Activated T-helper 1 cell treated with anti-CD3 and anti-CD28 coated beads, Interleukin-12 subunit alpha, Interleukin-12 subunit beta, Interleukin-2, Interleukin-4 antibody, amounts not matched to agents 30 ng/mL and 10 ng/mL and 1 ng/mL, durations not matched to agents 14 hours and 24 hours and 36 hours (primary cell): ENCODE measurements around the gene CNTN3. TPM values are rescaled to one million over a fixed set of nuclear protein-coding genes. Genes with fewer than 3 reads are reported as not detected.

Experiments used
- DNase-seq: peaks from one replicate; pipeline ENCODE4 v3.0.0; 2021; ENCODE audit warnings: low spot score
- H3K27ac Mint-ChIP-seq: one replicate; pipeline ENCODE4 v1.8.0; 2021; ENCODE audit warnings: mild to moderate bottlenecking, mixed read lengths
- H3K27me3 Mint-ChIP-seq: one replicate; pipeline ENCODE4 v1.8.0; 2022; ENCODE audit warnings: mild to moderate bottlenecking, moderate library complexity, mixed read lengths; ENCODE audit not compliant: insufficient read depth
- H3K36me3 Mint-ChIP-seq: one replicate; pipeline ENCODE4 v1.8.0; 2021; ENCODE audit warnings: low read depth, mixed read lengths
- H3K4me1 Mint-ChIP-seq: one replicate; pipeline ENCODE4 v1.8.0; 2021; ENCODE audit warnings: low read depth, mixed read lengths
- H3K4me3 Mint-ChIP-seq: one replicate; pipeline ENCODE4 v1.8.0; 2021; ENCODE audit warnings: mild to moderate bottlenecking, moderate library complexity, mixed read lengths
- H3K9me3 Mint-ChIP-seq: one replicate; pipeline ENCODE4 v1.8.0; 2021; ENCODE audit warnings: mixed read lengths
- intact Hi-C: fragments of 100-400 bp; cut with micrococcal nuclease; formaldehyde crosslinking; loops from one replicate; pipeline ENCODE4 v1.15.1; 2024
- total RNA-seq: library from RNA; stranded (reverse); gene quantifications from 2 replicates; pipeline ENCODE4 v1.2.3, GENCODE V29; 2022

CNTN3 gene
- total RNA-seq, 1 donor from 2014 or later: not detected

- Mint-ChIP-seq H3K27me3 (no peaks in the 10 kb centered on the region), H3K4me3 (no peak overlapping the region), H3K27ac (no peak overlapping the region), H3K4me1 (no peaks in the 10 kb centered on the region), H3K9me3 (peaks cover 9% of the 10 kb centered on the region), H3K36me3 (no peaks in the 10 kb centered on the region)
- no peak for DNase-seq
- intact Hi-C loops: no loop called here
These were observed 11.2 kb downstream of the CNTN3 start for GRCh38 chr3:74603292-74603691.

- intact Hi-C loops: no loop called here
- DNase-seq: no peak
- Mint-ChIP-seq H3K4me3 (no peak overlapping the region), H3K36me3 (no peaks in the 10 kb centered on the region), H3K4me1 (no peaks in the 10 kb centered on the region), H3K9me3 (peaks cover 9% of the 10 kb centered on the region), H3K27ac (no peak overlapping the region), H3K27me3 (no peaks in the 10 kb centered on the region)
These were observed 12.0 kb downstream of the CNTN3 start for GRCh38 chr3:74602471-74602870.

GRCh38 chr3:74601793-74602192, 12.7 kb downstream of the CNTN3 start:
- no peak for DNase-seq
- H3K4me1 Mint-ChIP-seq: no peaks in the 10 kb centered on the region
- no peaks in the 10 kb centered on the region for H3K36me3 Mint-ChIP-seq
- H3K4me3 Mint-ChIP-seq: no peak overlapping the region
- H3K27ac Mint-ChIP-seq: no peak overlapping the region
- intact Hi-C loops: no loop called here
- H3K9me3 Mint-ChIP-seq: peaks cover 9% of the 10 kb centered on the region
- no peaks in the 10 kb centered on the region for H3K27me3 Mint-ChIP-seq

DNA sequence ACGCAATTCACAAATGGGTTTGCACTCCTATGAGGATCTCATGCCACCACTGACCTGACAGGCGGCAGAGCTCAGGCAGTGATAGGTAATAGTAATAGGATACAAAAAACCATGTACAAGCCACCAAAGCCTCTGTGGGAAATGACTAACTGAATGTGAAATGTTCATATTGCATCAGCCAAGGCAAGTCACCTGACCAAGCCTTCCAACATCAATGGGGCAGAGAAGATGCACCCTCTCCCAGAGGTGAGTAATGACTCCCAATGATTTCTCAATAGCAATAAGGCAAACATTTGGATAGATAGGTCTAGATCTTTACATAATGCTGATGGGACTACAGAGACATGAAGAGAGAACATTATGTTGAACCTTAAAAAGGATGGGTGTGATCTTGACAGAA, 14.9 kb downstream of the CNTN3 start:
- no peak overlapping the region for H3K4me3 Mint-ChIP-seq
- no peak overlapping the region for H3K27ac Mint-ChIP-seq
- no peaks in the 10 kb centered on the region for H3K4me1 Mint-ChIP-seq
- H3K9me3 Mint-ChIP-seq: peaks cover 5% of the 10 kb centered on the region
- intact Hi-C loops: no loop called here
- no peaks in the 10 kb centered on the region for H3K27me3 Mint-ChIP-seq
- H3K36me3 Mint-ChIP-seq: no peaks in the 10 kb centered on the region
- no peak for DNase-seq

GRCh38 chr3:74593152-74593551, 21.3 kb downstream of the CNTN3 start:
- no peak for DNase-seq
- no peaks in the 10 kb centered on the region for H3K4me1 Mint-ChIP-seq
- H3K27me3 Mint-ChIP-seq: no peaks in the 10 kb centered on the region
- peaks cover 8% of the 10 kb centered on the region for H3K9me3 Mint-ChIP-seq
- intact Hi-C loops: no loop called here
- H3K4me3 Mint-ChIP-seq: no peak overlapping the region
- H3K27ac Mint-ChIP-seq: no peak overlapping the region
- no peaks in the 10 kb centered on the region for H3K36me3 Mint-ChIP-seq

GRCh38 chr3:74592359-74592758, 22.1 kb downstream of the CNTN3 start:
- intact Hi-C loops: no loop called here
- no peak for DNase-seq
- H3K27ac Mint-ChIP-seq: no peak overlapping the region
- H3K4me1 Mint-ChIP-seq: no peaks in the 10 kb centered on the region
- no peaks in the 10 kb centered on the region for H3K36me3 Mint-ChIP-seq
- no peaks in the 10 kb centered on the region for H3K27me3 Mint-ChIP-seq
- H3K9me3 Mint-ChIP-seq: peaks cover 8% of the 10 kb centered on the region
- H3K4me3 Mint-ChIP-seq: no peak overlapping the region

DNA sequence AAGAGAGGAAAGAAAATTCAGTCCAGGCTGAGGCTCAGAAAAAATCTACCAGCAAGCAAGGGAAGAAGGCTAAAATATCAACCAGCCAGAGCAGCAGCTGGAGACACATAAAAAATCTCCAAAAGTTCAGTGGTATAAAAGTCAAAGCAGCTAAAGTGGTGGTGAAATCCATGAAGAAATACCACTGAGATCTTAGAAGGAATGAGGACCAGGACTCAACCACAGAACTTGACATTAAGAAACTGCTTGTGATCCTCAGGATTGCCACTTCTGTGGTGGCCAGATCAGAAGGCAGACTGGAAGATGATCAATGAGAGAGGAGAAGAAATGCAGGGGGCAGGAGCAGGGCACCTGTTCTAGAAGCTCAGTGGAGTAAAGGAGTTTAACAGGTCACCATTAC, 22.5 kb downstream of the CNTN3 start:
- Mint-ChIP-seq H3K36me3 (no peaks in the 10 kb centered on the region), H3K9me3 (peaks cover 8% of the 10 kb centered on the region), H3K4me3 (no peak overlapping the region), H3K4me1 (no peaks in the 10 kb centered on the region), H3K27ac (no peak overlapping the region), H3K27me3 (no peaks in the 10 kb centered on the region)
- DNase-seq: no peak
- intact Hi-C loops: no loop called here

DNA sequence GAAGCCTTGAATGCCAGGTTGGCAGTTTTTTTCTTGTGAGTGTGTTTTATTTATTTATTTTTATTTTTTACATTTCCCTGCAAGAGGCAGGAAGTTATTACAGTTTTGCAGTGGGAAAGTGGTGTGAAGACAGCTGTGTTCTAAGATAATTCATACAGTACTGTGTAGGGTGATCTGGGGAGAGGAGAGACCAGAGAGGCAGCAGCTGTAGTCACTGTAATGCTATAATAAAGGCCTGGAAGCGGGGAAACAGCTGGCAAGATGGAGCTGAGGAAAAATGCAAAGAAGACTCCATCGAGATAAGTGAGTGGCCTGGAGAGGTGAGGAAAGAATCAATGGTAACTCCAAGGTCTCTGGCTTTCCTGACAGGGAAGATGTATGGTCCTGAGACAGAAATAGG, 23.1 kb downstream of the CNTN3 start:
- intact Hi-C loops: no loop called here
- no peaks in the 10 kb centered on the region for H3K4me1 Mint-ChIP-seq
- H3K36me3 Mint-ChIP-seq: no peaks in the 10 kb centered on the region
- H3K9me3 Mint-ChIP-seq: peaks cover 8% of the 10 kb centered on the region
- DNase-seq: no peak
- no peak overlapping the region for H3K27ac Mint-ChIP-seq
- no peaks in the 10 kb centered on the region for H3K27me3 Mint-ChIP-seq
- H3K4me3 Mint-ChIP-seq: no peak overlapping the region

DNA sequence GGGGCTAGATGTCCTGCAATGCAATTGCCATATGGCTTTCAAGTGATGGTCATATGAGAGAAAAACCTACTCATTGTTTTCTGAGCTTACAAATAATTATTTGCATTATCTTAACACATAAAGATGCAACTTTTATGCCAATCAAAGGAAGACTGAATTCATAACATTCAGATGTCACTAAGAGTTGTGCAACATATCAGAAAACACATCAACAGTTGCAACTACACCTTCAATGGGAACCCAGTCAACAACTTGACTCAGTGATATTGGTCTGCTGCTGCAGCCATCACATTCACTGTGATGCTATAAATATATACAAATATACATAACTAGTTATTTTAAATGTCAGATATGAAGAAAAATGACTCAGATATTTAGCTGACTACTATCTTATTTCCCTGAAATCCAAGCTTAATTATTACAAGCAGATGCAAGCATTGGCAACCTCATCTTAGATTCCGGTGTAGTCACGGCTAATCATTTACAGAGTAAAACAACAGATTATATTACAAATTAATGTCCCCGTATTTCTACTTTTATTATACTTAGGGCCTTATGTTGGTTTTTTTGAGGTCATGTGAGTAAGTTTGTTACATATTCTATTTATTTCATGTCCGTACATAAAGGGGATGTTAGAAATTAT, 23.7 kb downstream of the CNTN3 start:
- intact Hi-C loops: no loop called here
- Mint-ChIP-seq H3K27me3 (no peaks in the 10 kb centered on the region), H3K27ac (no peak overlapping the region), H3K4me1 (no peaks in the 10 kb centered on the region), H3K9me3 (peaks cover 8% of the 10 kb centered on the region), H3K4me3 (no peak overlapping the region), H3K36me3 (no peaks in the 10 kb centered on the region)
- DNase-seq: no peak

DNA sequence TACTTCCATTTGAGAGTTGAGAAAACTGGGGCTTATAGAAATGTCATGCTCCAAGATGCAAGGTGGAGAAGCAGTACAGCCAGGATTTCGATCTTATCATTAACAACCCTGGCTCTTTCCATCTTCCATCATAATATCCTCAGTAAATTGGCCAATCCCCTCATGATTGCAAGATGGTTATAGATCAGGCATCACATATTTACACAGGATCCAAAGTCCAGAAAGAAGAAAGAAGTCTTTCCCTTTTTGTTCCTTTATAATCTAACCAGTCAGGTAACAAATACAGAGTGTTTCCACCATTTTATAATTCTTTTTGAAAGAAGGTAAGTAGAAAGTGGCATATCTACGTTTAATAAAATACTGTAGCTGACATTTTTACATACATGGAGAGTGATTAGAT, 29.7 kb downstream of the CNTN3 start:
- H3K4me3 Mint-ChIP-seq: no peak overlapping the region
- H3K27me3 Mint-ChIP-seq: no peaks in the 10 kb centered on the region
- H3K27ac Mint-ChIP-seq: no peak overlapping the region
- H3K36me3 Mint-ChIP-seq: no peaks in the 10 kb centered on the region
- DNase-seq: no peak
- no peaks in the 10 kb centered on the region for H3K4me1 Mint-ChIP-seq
- intact Hi-C loops: no loop called here
- peaks cover 10% of the 10 kb centered on the region for H3K9me3 Mint-ChIP-seq

DNA sequence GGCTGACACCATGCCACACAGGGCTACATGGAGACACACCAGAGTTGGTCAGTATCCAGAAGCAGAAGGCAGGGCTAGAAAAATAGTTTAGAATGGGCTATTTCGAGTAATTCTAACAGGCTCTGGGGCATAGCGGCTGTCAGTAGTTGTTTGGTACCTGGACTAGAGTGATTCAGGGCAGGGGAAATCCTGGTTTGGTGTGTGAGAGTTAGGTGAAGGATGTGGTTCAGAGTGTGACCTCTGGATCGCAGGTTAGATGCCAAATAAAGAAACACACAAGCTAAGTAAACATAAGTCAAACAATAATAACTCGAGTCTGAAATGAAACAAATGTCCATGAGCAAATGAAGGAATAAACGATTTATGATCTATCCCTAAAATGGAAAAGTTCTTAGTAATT, 31.5 kb downstream of the CNTN3 start:
- H3K27ac Mint-ChIP-seq: no peak overlapping the region

DNA sequence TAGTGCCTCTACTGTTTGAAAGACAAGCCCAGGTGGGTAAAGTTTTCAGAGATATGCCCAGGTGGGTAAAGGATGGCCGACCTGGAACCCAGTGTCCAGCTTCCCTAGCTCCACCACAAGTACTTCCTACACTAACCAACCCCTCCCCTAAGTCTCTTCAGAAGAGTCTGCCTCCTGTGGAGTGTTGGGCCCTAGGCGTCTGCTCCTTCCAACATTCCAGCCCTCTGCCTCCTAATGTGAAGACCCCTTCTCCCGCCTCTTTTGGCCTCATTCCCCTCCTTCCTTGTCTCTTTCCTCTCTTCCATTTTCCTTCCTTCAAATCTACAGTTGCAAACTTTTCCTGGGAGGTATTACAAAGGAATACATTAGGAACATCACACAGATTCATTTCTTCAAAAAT, 38.6 kb downstream of the CNTN3 start:
- H3K27ac Mint-ChIP-seq: no peak overlapping the region
- no peaks in the 10 kb centered on the region for H3K4me1 Mint-ChIP-seq
- H3K36me3 Mint-ChIP-seq: no peaks in the 10 kb centered on the region
- no peaks in the 10 kb centered on the region for H3K27me3 Mint-ChIP-seq
- H3K4me3 Mint-ChIP-seq: no peak overlapping the region
- intact Hi-C loops: no loop called here
- peaks cover 15% of the 10 kb centered on the region for H3K9me3 Mint-ChIP-seq
- no peak for DNase-seq

More for the DNA sequence above, 31.5 kb downstream of the CNTN3 start:
- H3K27me3 Mint-ChIP-seq: no peaks in the 10 kb centered on the region
- intact Hi-C loops: no loop called here
- H3K4me1 Mint-ChIP-seq: no peaks in the 10 kb centered on the region
- H3K4me3 Mint-ChIP-seq: no peak overlapping the region
- DNase-seq: no peak
- no peaks in the 10 kb centered on the region for H3K36me3 Mint-ChIP-seq
- H3K9me3 Mint-ChIP-seq: peaks cover 16% of the 10 kb centered on the region

- DNase-seq: no peak
- peaks cover 16% of the 10 kb centered on the region for H3K9me3 Mint-ChIP-seq
- no peaks in the 10 kb centered on the region for H3K36me3 Mint-ChIP-seq
- no peak overlapping the region for H3K4me3 Mint-ChIP-seq
- H3K4me1 Mint-ChIP-seq: no peaks in the 10 kb centered on the region
- intact Hi-C loops: no loop called here
- H3K27me3 Mint-ChIP-seq: no peaks in the 10 kb centered on the region
- H3K27ac Mint-ChIP-seq: no peak overlapping the region
These were observed 43.3 kb downstream of the CNTN3 start for GRCh38 chr3:74571118-74571517.
